SKM-1 (cell line): Measurements from ENCODE around the gene ZBTB46.
"Not testable (repeated sequence)": the region's sequence is repeated elsewhere in the genome, so short reads cannot be mapped to it uniquely, and the experiment has no call there.

Experiments
- DNase-seq: peaks from one replicate; lab custom pipeline; 2025; ENCODE audit not compliant: unreplicated experiment; lab: John Stamatoyannopoulos, UW

The ZBTB46 gene

GRCh38 chr20:63737695-63737944 lies 93.4 kb downstream of the ZBTB46 start:
- DNase-seq = no peak

- no peak for DNase-seq
These were observed 94.0 kb downstream of the ZBTB46 start for GRCh38 chr20:63736893-63737694.

GRCh38 chr20:63735859-63736718 lies 95.0 kb downstream of the ZBTB46 start, which contains the start of gene LIME1:
Gene LIME1, plus strand, starts transcription at chr20:63736664. Its CDS starts 886 bp downstream, at chr20:63737550.
- no peak for DNase-seq

- no peak for DNase-seq
These were observed 95.9 kb downstream of the ZBTB46 start for GRCh38 chr20:63734946-63735858.

- no peak for DNase-seq
These were observed 96.7 kb downstream of the ZBTB46 start for GRCh38 chr20:63734111-63734945.

GRCh38 chr20:63733579-63734081 lies 97.4 kb downstream of the ZBTB46 start:
- no peak for DNase-seq

- DNase-seq = no peak
These were observed 97.9 kb downstream of the ZBTB46 start for GRCh38 chr20:63733117-63733516.

GRCh38 chr20:63732118-63733095 lies 98.7 kb downstream of the ZBTB46 start:
- DNase-seq = no peak

- no peak for DNase-seq
These were observed 99.7 kb downstream of the ZBTB46 start for GRCh38 chr20:63731410-63731809.

GRCh38 chr20:63730189-63730733 lies 100.8 kb downstream of the ZBTB46 start:
- not testable (repeated sequence) for DNase-seq

GRCh38 chr20:63722967-63723622 lies 108.0 kb downstream of the ZBTB46 start:
- not testable (repeated sequence) for DNase-seq

- DNase-seq = no peak
These were observed 112.1 kb downstream of the ZBTB46 start for GRCh38 chr20:63718996-63719395.

- DNase-seq = no peak
These were observed 116.2 kb downstream of the ZBTB46 start for GRCh38 chr20:63714858-63715257.

- no peak for DNase-seq
These were observed 118.9 kb downstream of the ZBTB46 start for GRCh38 chr20:63712191-63712590.

GRCh38 chr20:63711085-63711645 lies 119.9 kb downstream of the ZBTB46 start:
- DNase-seq = no peak

GRCh38 chr20:63709149-63709527 lies 121.9 kb downstream of the ZBTB46 start:
- DNase-seq = no peak

GRCh38 chr20:63708301-63709148 lies 122.5 kb downstream of the ZBTB46 start:
- no peak for DNase-seq
